Stimulated activated naive CD4-positive, alpha-beta T cell treated with Interleukin-2 at 50 U/mL for 16 hours (primary cell): Measurements from ENCODE around the gene PXDN.
"Not testable (repeated sequence)": the region's sequence is repeated elsewhere in the genome, so short reads cannot be mapped to it uniquely, and the experiment has no call there.

Experiments
- DNase-seq: peaks from one replicate; lab custom pipeline; 2025; lab: John Stamatoyannopoulos, UW

The PXDN gene

GRCh38 chr2:1721706-1722646 is 22.3 kb downstream of the PXDN start:
- no peak for DNase-seq

GRCh38 chr2:1718339-1719220 is 25.7 kb downstream of the PXDN start:
- no peak for DNase-seq

GRCh38 chr2:1717113-1717512 is 27.2 kb downstream of the PXDN start:
- DNase-seq = no peak

GRCh38 chr2:1716441-1716840 is 27.9 kb downstream of the PXDN start:
- DNase-seq = no peak

- not testable (repeated sequence) for DNase-seq
Measured at GRCh38 chr2:1716014-1716305, 28.4 kb downstream of the PXDN start.

GRCh38 chr2:1715184-1716013 is 28.9 kb downstream of the PXDN start:
- no peak for DNase-seq

- DNase-seq = no peak
Measured at GRCh38 chr2:1714291-1715064, 29.8 kb downstream of the PXDN start.

GRCh38 chr2:1713839-1714236 is 30.5 kb downstream of the PXDN start:
- no peak for DNase-seq

- no peak for DNase-seq
Measured at GRCh38 chr2:1713142-1713838, 31.0 kb downstream of the PXDN start.

GRCh38 chr2:1709946-1710560 is 34.3 kb downstream of the PXDN start:
- no peak for DNase-seq

GRCh38 chr2:1709335-1709605 is 35.0 kb downstream of the PXDN start:
- no peak for DNase-seq

- no peak for DNase-seq
Measured at GRCh38 chr2:1708476-1709334, 35.6 kb downstream of the PXDN start.

- no peak for DNase-seq
Measured at GRCh38 chr2:1707771-1708418, 36.4 kb downstream of the PXDN start.

GRCh38 chr2:1706089-1706841 is 38.0 kb downstream of the PXDN start:
- not testable (repeated sequence) for DNase-seq

GRCh38 chr2:1705557-1706076 is 38.7 kb downstream of the PXDN start:
- no peak for DNase-seq

GRCh38 chr2:1704631-1705556 is 39.4 kb downstream of the PXDN start:
- DNase-seq = no peak

GRCh38 chr2:1702186-1702565 is 42.1 kb downstream of the PXDN start:
- DNase-seq = no peak
